Esophagus muscularis mucosa (tissue), 4 donors: ENCODE measurements around the gene PRKD2. TPM values are rescaled to one million over a fixed set of nuclear protein-coding genes. Genes with fewer than 3 reads are reported as not detected.
A peak's percentile ranks its signal among the peaks of the same experiment; 100 is the strongest.

Source experiments
- DNase-seq: peaks from one replicate; pipeline ENCODE4 v3.0.0-alpha.2; 2017; ENCODE audit errors: extremely low spot score
- H3K27ac ChIP-seq, 4 donors: fragments of 200-600 bp; sonication (generic); replicated peaks in 1 of 4; 1 replicate in 3 of 4; 2 replicates in 1 of 4; pipeline ENCODE4 v1.5.1; 2016 to 2019; ENCODE audit warnings: mild to moderate bottlenecking in 1 of 4
- H3K27me3 ChIP-seq, 4 donors: fragments of 200-600 bp; sonication (generic); one replicate each; pipeline versions ENCODE4 v1.5.1 to v1.6.0; 2016 to 2019
- H3K36me3 ChIP-seq, 4 donors: fragments of 200-600 bp; sonication (generic); one replicate each; pipeline ENCODE4 v1.5.1; 2016 to 2019
- H3K4me1 ChIP-seq, 4 donors: fragments of 200-600 bp; sonication (generic); one replicate each; pipeline ENCODE4 v1.5.1; 2016 to 2019
- H3K4me3 ChIP-seq, 4 donors: fragments of 200-600 bp; sonication (generic); 1 replicate in 2 of 4; 2 replicates in 2 of 4; pipeline ENCODE4 v1.5.1; 2016 to 2019; ENCODE audit warnings: mild to moderate bottlenecking in 4 of 4, moderate library complexity in 1 of 4
- H3K9me3 ChIP-seq, 4 donors: fragments of 200-600 bp; sonication (generic); 1 replicate in 3 of 4; 2 replicates in 1 of 4; pipeline ENCODE4 v1.5.1; 2016 to 2019
- EP300 ChIP-seq: sonication (generic); formaldehyde crosslinking; IDR thresholded peaks from one replicate; pipeline ENCODE4 v1.6.1; 2017; ENCODE audit warnings: antibody characterized with exemption
- POLR2A ChIP-seq: fragments of 450-650 bp; IDR thresholded peaks from one replicate; pipeline ENCODE4 v1.6.1; 2017; ENCODE audit warnings: antibody characterized with exemption, moderate library complexity, mild to moderate bottlenecking, low read depth
- POLR2AphosphoS5 ChIP-seq, 2 donors: sonication (generic); formaldehyde crosslinking; IDR thresholded peaks; one replicate each; pipeline ENCODE4 v1.6.1; 2017; ENCODE audit warnings: antibody characterized with exemption in 2 of 2
- WGBS: methylation state at CpG from one replicate; pipeline ENCODE4 v1.1.5; 2018; 5-methylcytosine and 5-hydroxymethylcytosine counted together
- intact Hi-C: fragments of 100-400 bp; cut with DNase I; formaldehyde crosslinking; loops from one replicate; pipeline ENCODE4 v1.15.1; 2023
- total RNA-seq, 4 donors: library from RNA; depleted of rRNA; stranded (reverse); fragments of >200 nt; gene quantifications; one replicate each; pipeline versions ENCODE4 v1.1.0 to v1.2.1, GENCODE V29; 2016
- TF ChIP-seq, protein P1 (sequence below), 3 experiments: fragments of 200-600 bp in 2 of 3; fragments of 450-650 bp in 1 of 3; sonication (generic) in 2 of 3; IDR thresholded peaks; one replicate each; pipeline ENCODE4 v1.5.1; 2017 to 2019; ENCODE audit warnings: antibody characterized with exemption in 3 of 3, mild to moderate bottlenecking in 2 of 3, moderate library complexity in 1 of 3

The PRKD2 gene
- total RNA-seq, 4 donors from 2014 or later: 12.8 to 33.3 (median 22.4) TPM

DNA sequence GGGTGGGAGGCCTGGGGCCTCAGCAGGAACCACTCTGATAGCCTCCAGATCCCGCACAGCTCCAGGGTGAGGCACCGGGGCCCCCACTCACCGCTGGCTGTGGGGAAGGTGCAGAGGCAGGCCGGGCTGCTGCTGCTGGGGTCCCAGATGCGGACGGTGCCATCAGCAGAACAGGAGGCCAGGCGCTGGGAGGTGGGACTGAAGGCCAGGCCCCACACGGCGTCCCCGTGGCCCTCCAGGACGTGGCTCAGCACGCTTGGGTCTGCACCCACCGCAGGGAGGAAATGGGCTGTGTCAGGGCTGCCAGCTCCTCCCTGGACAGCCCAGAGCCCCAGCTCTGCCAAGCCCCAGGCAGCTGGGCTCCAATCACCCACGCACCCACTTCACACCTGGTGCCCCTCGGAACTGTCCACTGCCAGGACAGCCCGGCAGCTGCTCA, 6.1 kb upstream of the PRKD2 start:
- no peak for DNase-seq
- Histone ChIP-seq H3K27ac (no peak overlapping the region), H3K36me3 (peaks cover 56 to 88% (median 85%) of the 10 kb centered on the region in 4 donors), H3K4me1 (peaks cover 17 to 34% (median 34%) of the 10 kb centered on the region in 4 donors), H3K9me3 (no peaks in the 10 kb centered on the region), H3K4me3 (no peak overlapping the region), H3K27me3 (no peaks in the 10 kb centered on the region)
- 73% methylated on average over 2 of the region's 16 CpGs for WGBS
- no peak for TF ChIP-seq EP300
- no peak for TF ChIP-seq POLR2A
- TF ChIP-seq, protein P1, sequence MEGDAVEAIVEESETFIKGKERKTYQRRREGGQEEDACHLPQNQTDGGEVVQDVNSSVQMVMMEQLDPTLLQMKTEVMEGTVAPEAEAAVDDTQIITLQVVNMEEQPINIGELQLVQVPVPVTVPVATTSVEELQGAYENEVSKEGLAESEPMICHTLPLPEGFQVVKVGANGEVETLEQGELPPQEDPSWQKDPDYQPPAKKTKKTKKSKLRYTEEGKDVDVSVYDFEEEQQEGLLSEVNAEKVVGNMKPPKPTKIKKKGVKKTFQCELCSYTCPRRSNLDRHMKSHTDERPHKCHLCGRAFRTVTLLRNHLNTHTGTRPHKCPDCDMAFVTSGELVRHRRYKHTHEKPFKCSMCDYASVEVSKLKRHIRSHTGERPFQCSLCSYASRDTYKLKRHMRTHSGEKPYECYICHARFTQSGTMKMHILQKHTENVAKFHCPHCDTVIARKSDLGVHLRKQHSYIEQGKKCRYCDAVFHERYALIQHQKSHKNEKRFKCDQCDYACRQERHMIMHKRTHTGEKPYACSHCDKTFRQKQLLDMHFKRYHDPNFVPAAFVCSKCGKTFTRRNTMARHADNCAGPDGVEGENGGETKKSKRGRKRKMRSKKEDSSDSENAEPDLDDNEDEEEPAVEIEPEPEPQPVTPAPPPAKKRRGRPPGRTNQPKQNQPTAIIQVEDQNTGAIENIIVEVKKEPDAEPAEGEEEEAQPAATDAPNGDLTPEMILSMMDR (IDR thresholded peaks at IDR 0.05): no peak
- TF ChIP-seq POLR2AphosphoS5 (IDR thresholded peaks at IDR 0.05): no peak
- intact Hi-C loops: no loop called here

DNA sequence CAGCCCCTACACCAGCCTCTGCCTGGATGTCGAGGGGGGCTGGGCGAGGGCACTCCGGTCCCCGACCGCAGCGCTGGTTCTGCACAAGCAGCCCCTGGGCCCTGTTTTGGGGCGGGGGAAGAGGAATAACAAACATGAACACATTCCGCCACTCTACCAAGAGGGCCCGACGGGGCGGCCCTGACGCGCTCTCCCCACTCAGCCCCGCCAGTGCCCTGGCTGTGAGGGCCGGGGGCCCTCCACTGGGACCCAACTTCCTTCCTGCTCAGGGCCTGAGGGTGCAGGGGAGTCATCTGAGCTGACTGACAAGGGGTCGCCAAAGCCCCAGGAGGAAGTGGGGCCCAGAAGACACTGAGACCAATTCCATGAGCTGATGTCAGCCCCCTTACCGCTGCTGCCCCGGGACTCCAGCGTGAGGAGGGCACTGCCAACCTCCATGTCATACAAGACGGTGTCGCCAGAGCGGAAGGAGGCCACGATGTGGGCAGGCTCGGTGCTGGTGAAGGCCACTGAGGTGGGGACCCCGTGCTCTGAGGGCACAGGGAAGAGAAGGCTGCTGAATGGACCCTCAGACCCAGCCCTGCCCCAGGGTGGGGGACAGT, 5.6 kb upstream of the PRKD2 start:
- TF ChIP-seq POLR2AphosphoS5 (IDR thresholded peaks at IDR 0.05) (no peak), EP300 (no peak), POLR2A (no peak)
- TF ChIP-seq, protein P1 (IDR thresholded peaks at IDR 0.05): no peak
- Histone ChIP-seq H3K4me3 (no peak overlapping the region), H3K27ac (peak overlapping the region in 1 of 4 donors; percentile 12), H3K27me3 (no peaks in the 10 kb centered on the region), H3K9me3 (no peaks in the 10 kb centered on the region), H3K36me3 (peaks cover 56 to 83% (median 80%) of the 10 kb centered on the region in 4 donors), H3K4me1 (peaks cover 17 to 34% (median 34%) of the 10 kb centered on the region in 4 donors)
- DNase-seq: no peak
- 79% methylated on average over 17 of the region's 25 CpGs for WGBS
- intact Hi-C loops: no loop called here

DNA sequence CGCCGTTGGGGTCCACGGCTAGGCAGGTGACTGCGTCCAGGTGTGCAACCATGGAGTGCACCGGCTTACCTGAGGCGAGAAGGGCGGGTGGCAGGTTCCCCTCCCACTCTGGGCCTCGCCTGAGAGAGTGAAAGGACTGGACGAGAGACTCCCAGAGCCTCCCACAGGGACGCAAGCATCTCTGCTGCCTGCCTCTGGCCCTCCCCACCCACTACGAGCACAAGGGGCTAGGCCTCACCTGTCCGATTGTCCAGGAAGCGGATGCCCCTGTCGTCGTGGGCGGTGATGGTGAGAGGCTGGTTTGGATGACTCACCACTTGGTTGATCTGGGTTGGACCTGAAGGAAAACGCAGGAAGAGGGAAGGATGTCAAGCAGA, 5.1 kb upstream of the PRKD2 start:
- Histone ChIP-seq H3K27ac (peak overlapping the region in 1 of 4 donors; percentile 12), H3K9me3 (no peaks in the 10 kb centered on the region), H3K4me1 (peaks cover 14 to 33% (median 32%) of the 10 kb centered on the region in 4 donors), H3K27me3 (no peaks in the 10 kb centered on the region), H3K4me3 (no peak overlapping the region), H3K36me3 (peaks cover 56 to 78% (median 75%) of the 10 kb centered on the region in 4 donors)
- intact Hi-C loops: no loop called here
- TF ChIP-seq EP300 (no peak), POLR2AphosphoS5 (IDR thresholded peaks at IDR 0.05) (no peak), POLR2A (no peak)
- TF ChIP-seq, protein P1 (IDR thresholded peaks at IDR 0.05): no peak
- 71% methylated on average over 6 of the region's 17 CpGs for WGBS
- no peak for DNase-seq

DNA sequence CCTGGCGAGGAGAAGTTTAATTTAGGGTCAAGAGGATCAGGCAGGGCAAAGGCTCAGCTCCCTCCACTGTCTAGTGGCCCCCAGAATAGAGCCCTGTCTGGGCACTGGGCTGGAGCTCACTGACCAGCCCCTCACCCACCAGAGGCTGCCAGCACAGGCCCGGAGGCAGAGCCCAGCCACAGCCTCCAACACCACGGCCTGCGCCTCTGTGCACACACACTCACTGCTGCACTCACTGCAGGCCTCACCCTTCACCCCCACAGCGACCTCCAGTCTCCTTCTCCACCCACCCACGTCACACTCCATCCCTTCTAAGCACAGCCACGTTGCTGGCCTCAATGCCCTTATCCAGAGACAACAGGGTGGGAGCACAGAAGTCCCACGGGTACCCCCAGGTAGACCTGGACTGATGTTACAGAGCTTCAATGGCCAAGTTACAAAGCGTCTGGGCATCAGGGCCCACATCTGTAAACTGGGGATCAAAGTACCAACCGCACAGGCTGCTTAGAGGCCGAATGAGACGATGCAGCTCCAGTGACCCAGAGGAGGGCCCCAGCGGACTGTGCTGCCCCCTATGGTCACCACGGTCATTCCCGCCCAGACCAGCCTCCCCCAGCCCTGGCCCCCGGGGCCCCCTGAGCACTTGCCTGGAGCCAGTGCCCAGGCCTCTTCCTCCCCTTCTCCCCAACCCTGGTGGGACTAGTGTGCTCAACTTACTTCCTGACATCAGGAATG, 4.5 kb upstream of the PRKD2 start:
- intact Hi-C loops: no loop called here
- H3K4me1 ChIP-seq: peaks cover 14 to 32% (median 27%) of the 10 kb centered on the region in 4 donors
- no peaks in the 10 kb centered on the region for H3K9me3 ChIP-seq
- no peak overlapping the region for H3K27ac ChIP-seq
- TF ChIP-seq EP300 (no peak), POLR2A (no peak), POLR2AphosphoS5 (IDR thresholded peaks at IDR 0.05) (no peak)
- TF ChIP-seq, protein P1 (IDR thresholded peaks at IDR 0.05): no peak
- DNase-seq: no peak
- H3K36me3 ChIP-seq: peaks cover 54 to 72% (median 69%) of the 10 kb centered on the region in 4 donors
- 84% methylated on average over 15 of the region's 16 CpGs for WGBS
- H3K27me3 ChIP-seq: no peaks in the 10 kb centered on the region
- H3K4me3 ChIP-seq: no peak overlapping the region
